Stimulated activated naive B cell treated with anti-CD40 and anti-IgM and Interleukin-4, amounts not matched to agents 10 μg/mL and 1 μg/mL and 100 μg/mL, for 72 hours (primary cell): ENCODE measurements around the gene ZER1.

Experiments used
- ATAC-seq, 2 donors: fragments of 150-1000 bp; cut with Tn5 transposase; replicated peaks; 2 replicates each; pipeline ENCODE4 v1.10.0; 2021; ENCODE audit warnings: moderate library complexity in 1 of 2
- DNase-seq: peaks from one replicate; pipeline ENCODE4 v3.0.0; 2021
- H3K27ac Mint-ChIP-seq: one replicate; pipeline ENCODE4 v1.8.0; 2022; ENCODE audit warnings: mild to moderate bottlenecking, mixed read lengths
- H3K27me3 Mint-ChIP-seq, 2 donors: one replicate each; pipeline ENCODE4 v1.8.0; 2022; ENCODE audit warnings: mixed read lengths in 2 of 2
- H3K36me3 Mint-ChIP-seq, 2 donors: one replicate each; pipeline ENCODE4 v1.8.0; 2022; ENCODE audit warnings: mixed read lengths in 2 of 2, mild to moderate bottlenecking in 1 of 2
- H3K4me1 Mint-ChIP-seq, 2 donors: one replicate each; pipeline ENCODE4 v1.8.0; 2022; ENCODE audit warnings: mixed read lengths in 2 of 2, mild to moderate bottlenecking in 1 of 2
- H3K4me3 Mint-ChIP-seq, 2 donors: one replicate each; pipeline ENCODE4 v1.8.0; 2022; ENCODE audit warnings: mild to moderate bottlenecking in 2 of 2, mixed read lengths in 2 of 2, moderate library complexity in 1 of 2
- H3K9me3 Mint-ChIP-seq, 2 donors: one replicate each; pipeline ENCODE4 v1.8.0; 2022; ENCODE audit warnings: mixed read lengths in 2 of 2, mild to moderate bottlenecking in 1 of 2

The ZER1 gene

DNA sequence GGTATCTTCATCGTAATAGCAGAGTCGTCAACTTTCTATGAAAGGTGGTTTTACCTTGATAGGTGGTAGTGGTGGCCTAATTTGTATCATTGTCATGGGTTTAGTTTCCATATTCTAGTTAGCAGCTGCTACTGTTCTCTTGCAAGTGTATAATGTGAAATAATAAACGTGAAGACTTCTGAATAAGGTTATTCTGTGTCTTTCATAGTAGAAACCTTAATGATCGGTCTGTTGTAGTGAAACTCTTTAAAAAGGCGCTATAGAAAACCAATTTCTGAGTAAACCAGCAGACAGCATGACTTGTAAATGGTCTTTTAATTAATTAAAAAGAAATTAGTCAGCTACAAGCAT is 81.1 kb downstream of the ZER1 start:
- H3K27ac Mint-ChIP-seq: peak overlapping the region; percentile 99
- H3K36me3 Mint-ChIP-seq: peaks cover 35 to 44% of the 10 kb centered on the region in 2 donors

GRCh38 chr9:128689820-128690683 is 81.7 kb downstream of the ZER1 start:
- H3K9me3 Mint-ChIP-seq: no peaks in the 10 kb centered on the region
- peaks cover 28 to 68% of the 10 kb centered on the region in 2 donors for H3K4me1 Mint-ChIP-seq

More for the DNA sequence above, 81.1 kb downstream of the ZER1 start:
- H3K4me1 Mint-ChIP-seq: peaks cover 23 to 62% of the 10 kb centered on the region in 2 donors
- ATAC-seq: no peak
- H3K9me3 Mint-ChIP-seq: no peaks in the 10 kb centered on the region
- no peak for DNase-seq
- peak overlapping the region; percentile 97 to 98 for H3K4me3 Mint-ChIP-seq
- H3K27me3 Mint-ChIP-seq: no peaks in the 10 kb centered on the region

GRCh38 chr9:128689293-128689774 is 82.4 kb downstream of the ZER1 start:
- ATAC-seq (peak; percentile 18 to 28), DNase-seq (no peak)
- H3K27me3 Mint-ChIP-seq: no peaks in the 10 kb centered on the region
- peak overlapping the region; percentile 76 to 82 for H3K4me3 Mint-ChIP-seq
- peaks cover 32 to 70% of the 10 kb centered on the region in 2 donors for H3K4me1 Mint-ChIP-seq
- peaks cover 33 to 47% of the 10 kb centered on the region in 2 donors for H3K36me3 Mint-ChIP-seq
- H3K9me3 Mint-ChIP-seq: no peaks in the 10 kb centered on the region
- peak overlapping the region; percentile 86 for H3K27ac Mint-ChIP-seq

More at GRCh38 chr9:128689820-128690683, 81.7 kb downstream of the ZER1 start:
- no peak for DNase-seq
- Mint-ChIP-seq H3K4me3 (peak overlapping the region; percentile 97 to 98), H3K36me3 (peaks cover 36 to 48% of the 10 kb centered on the region in 2 donors), H3K27ac (peak overlapping the region; percentile 99), H3K27me3 (no peaks in the 10 kb centered on the region)
- ATAC-seq: peak in 1 of 2 donors; percentile 6

GRCh38 chr9:128688501-128689292 is 83.0 kb downstream of the ZER1 start, which contains the start of gene SET:
Gene SET, plus strand, starts transcription at chr9:128689222. Its CDS starts 361 bp downstream, at chr9:128689583.
- ATAC-seq: peak; percentile 71 to 80
- Mint-ChIP-seq H3K4me3 (peak within 1 kb of the TSS; percentile 97 to 98), H3K27ac (peak within 1 kb of the TSS; percentile 99), H3K27me3 (no peaks in the 10 kb centered on the region), H3K36me3 (peaks cover 33 to 49% of the 10 kb centered on the region in 2 donors), H3K9me3 (no peaks in the 10 kb centered on the region), H3K4me1 (peaks cover 31 to 66% of the 10 kb centered on the region in 2 donors)
- peak; percentile 93 for DNase-seq

GRCh38 chr9:128687453-128687852 is 84.3 kb downstream of the ZER1 start:
- Mint-ChIP-seq H3K4me1 (peaks cover 28 to 62% of the 10 kb centered on the region in 2 donors), H3K9me3 (no peaks in the 10 kb centered on the region), H3K4me3 (peak overlapping the region; percentile 32 to 57), H3K36me3 (peaks cover 30 to 49% of the 10 kb centered on the region in 2 donors), H3K27me3 (no peaks in the 10 kb centered on the region), H3K27ac (peak overlapping the region; percentile 20)
- DNase-seq: no peak
- ATAC-seq: no peak

- Mint-ChIP-seq H3K27ac (peak overlapping the region; percentile 97), H3K27me3 (no peaks in the 10 kb centered on the region), H3K9me3 (no peaks in the 10 kb centered on the region), H3K36me3 (peaks cover 27 to 44% of the 10 kb centered on the region in 2 donors), H3K4me3 (peak overlapping the region; percentile 93 to 94), H3K4me1 (peaks cover 27 to 64% of the 10 kb centered on the region in 2 donors)
- DNase-seq (no peak), ATAC-seq (no peak)
Observed at GRCh38 chr9:128685636-128686489, 85.9 kb downstream of the ZER1 start.

- peak overlapping the region; percentile 93 to 94 for H3K4me3 Mint-ChIP-seq
- DNase-seq: peak; percentile 78
Observed at GRCh38 chr9:128684325-128685199, 87.2 kb downstream of the ZER1 start.

GRCh38 chr9:128684065-128684324 is 87.7 kb downstream of the ZER1 start:
- peak; percentile 1 for ATAC-seq
- DNase-seq: no peak
- Mint-ChIP-seq H3K27ac (peak overlapping the region; percentile 97), H3K4me3 (peak overlapping the region; percentile 93 to 94), H3K36me3 (peaks cover 21 to 38% of the 10 kb centered on the region in 2 donors), H3K27me3 (no peaks in the 10 kb centered on the region), H3K4me1 (peaks cover 29 to 64% of the 10 kb centered on the region in 2 donors), H3K9me3 (no peaks in the 10 kb centered on the region)

More at GRCh38 chr9:128684325-128685199, 87.2 kb downstream of the ZER1 start:
- H3K27ac Mint-ChIP-seq: peak overlapping the region; percentile 97
- peaks cover 21 to 38% of the 10 kb centered on the region in 2 donors for H3K36me3 Mint-ChIP-seq
- no peaks in the 10 kb centered on the region for H3K9me3 Mint-ChIP-seq
- no peaks in the 10 kb centered on the region for H3K27me3 Mint-ChIP-seq
- peak; percentile 63 to 66 for ATAC-seq
- peaks cover 29 to 64% of the 10 kb centered on the region in 2 donors for H3K4me1 Mint-ChIP-seq

DNA sequence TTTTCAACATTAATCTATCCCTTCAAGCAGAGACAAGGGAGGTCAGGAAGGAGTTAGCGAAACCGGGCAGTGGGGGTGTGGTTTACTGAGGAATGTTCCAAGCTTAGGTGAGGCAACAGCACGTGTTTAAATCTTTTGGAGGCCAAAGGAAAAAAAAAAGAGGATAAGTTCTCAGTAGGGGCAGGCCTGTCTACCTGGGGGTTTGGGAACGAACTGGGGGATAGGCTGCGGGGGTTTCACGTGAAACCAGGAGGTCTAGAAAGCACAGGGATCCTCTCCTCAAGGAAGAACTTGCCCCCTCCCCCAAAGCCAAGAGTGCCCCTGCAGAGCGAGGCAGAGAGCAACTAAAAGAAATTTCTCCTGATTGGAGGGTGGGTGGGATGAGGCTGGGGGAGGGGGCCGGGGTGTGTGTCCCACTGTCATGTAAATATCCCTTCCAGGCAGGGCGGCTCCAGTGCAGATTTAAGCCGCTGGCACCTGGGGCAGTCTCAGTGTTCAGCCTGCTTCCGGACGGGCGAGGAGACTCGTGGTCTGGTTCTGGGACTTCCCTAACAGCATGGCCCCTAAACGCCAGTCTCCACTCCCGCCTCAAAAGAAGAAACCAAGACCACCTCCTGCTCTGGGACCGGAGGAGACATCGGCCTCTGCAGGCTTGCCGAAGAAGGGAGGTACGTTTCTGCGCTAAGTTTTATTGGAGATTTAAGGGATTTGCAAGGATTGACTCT is 88.2 kb downstream of the ZER1 start:
- peak; percentile 66 to 69 for ATAC-seq
- H3K9me3 Mint-ChIP-seq: no peaks in the 10 kb centered on the region
- H3K27ac Mint-ChIP-seq: peak overlapping the region; percentile 97
- H3K4me3 Mint-ChIP-seq: peak overlapping the region; percentile 93 to 94
- peaks cover 21 to 38% of the 10 kb centered on the region in 2 donors for H3K36me3 Mint-ChIP-seq
- H3K4me1 Mint-ChIP-seq: peaks cover 29 to 63% of the 10 kb centered on the region in 2 donors
- peak; percentile 66 for DNase-seq
- H3K27me3 Mint-ChIP-seq: no peaks in the 10 kb centered on the region
